Measurements from ENCODE around the gene LPCAT2. TPM values are rescaled to one million over a fixed set of nuclear protein-coding genes. Genes with fewer than 3 reads are reported as not detected.
A peak's percentile ranks its signal among the peaks of the same experiment; 100 is the strongest.

The LPCAT2 gene
- total RNA-seq, 2 donors from 2014 or later, result 3.3 to 9.1 TPM

DNA sequence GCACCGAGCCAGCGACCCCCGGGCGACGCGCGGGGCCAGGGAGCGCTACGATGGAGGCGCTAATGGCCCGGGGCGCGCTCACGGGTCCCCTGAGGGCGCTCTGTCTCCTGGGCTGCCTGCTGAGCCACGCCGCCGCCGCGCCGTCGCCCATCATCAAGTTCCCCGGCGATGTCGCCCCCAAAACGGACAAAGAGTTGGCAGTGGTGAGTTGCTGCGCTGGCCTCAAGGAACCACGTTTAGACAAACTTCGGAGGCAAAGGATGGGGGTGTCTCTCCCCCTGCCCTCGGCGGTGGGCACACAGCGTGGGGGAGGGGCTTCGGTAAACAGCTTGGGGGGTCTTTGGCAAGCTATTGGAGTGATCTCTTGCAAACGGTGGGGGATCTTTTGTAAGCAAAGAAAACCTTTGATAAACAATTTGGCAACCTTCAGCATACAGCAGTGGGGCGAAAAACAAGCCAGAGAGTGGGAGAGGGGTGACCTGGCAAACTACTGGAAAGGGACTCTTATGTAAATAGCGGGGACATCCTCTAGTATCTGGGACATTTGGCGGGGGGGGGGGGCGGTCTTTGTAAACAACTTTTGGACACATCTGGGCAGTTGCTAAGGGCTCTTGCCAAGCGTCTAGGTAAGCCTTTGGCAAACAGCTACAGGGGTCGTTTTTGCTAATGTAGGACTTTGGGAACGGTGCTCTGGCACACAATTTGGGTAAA, 29.3 kb upstream of the LPCAT2 start:
- Histone ChIP-seq H3K4me3 (no peak overlapping the region), H3K9me3 (no peaks in the 10 kb centered on the region), H3K27me3 (peaks cover 0 to 21% of the 10 kb centered on the region in 2 donors), H3K36me3 (replicated peaks in 1 of 2; ENCODE audit: insufficient read depth in 1 of 2, low read depth in 2 of 2) (no peaks in the 10 kb centered on the region), H3K4me1 (peaks cover 22% of the 10 kb centered on the region), H3K27ac (peak overlapping the region in 2 of 4 donors; percentile 0 to 44)
- intact Hi-C loops (cut with DNase I), result no loop called here
- WGBS, 2 donors, result 0 to 3% methylated on average over 19 to 41 of the region's 41 CpGs
- DNase-seq (no peak), ATAC-seq (no peak)
- TF ChIP-seq, protein P1, sequence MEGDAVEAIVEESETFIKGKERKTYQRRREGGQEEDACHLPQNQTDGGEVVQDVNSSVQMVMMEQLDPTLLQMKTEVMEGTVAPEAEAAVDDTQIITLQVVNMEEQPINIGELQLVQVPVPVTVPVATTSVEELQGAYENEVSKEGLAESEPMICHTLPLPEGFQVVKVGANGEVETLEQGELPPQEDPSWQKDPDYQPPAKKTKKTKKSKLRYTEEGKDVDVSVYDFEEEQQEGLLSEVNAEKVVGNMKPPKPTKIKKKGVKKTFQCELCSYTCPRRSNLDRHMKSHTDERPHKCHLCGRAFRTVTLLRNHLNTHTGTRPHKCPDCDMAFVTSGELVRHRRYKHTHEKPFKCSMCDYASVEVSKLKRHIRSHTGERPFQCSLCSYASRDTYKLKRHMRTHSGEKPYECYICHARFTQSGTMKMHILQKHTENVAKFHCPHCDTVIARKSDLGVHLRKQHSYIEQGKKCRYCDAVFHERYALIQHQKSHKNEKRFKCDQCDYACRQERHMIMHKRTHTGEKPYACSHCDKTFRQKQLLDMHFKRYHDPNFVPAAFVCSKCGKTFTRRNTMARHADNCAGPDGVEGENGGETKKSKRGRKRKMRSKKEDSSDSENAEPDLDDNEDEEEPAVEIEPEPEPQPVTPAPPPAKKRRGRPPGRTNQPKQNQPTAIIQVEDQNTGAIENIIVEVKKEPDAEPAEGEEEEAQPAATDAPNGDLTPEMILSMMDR (IDR thresholded peaks at IDR 0.05), result no peak
- TF ChIP-seq POLR2A (IDR thresholded peaks at IDR 0.05), result no peak

DNA sequence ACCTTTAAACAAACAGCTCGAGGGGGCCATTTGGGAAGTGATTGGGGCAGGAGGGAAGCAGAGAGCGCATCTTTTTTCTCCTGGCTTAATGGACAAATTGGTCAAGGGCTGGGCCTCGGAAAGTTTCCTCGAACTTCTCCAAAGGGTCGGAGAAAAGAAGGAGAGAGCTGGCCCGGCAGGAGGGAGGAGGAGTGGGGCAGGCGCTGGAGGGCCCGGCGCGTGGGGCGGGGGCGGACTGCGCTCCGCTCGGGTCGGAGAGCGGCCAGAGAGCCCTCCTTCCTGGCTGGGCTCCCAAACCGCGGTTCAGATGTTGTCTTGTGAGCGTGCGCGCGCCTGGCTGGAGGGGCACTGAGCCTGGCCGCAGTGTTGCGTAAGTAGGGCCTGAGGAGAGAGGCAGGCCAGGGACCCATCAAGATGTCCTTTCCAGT, 28.6 kb upstream of the LPCAT2 start:
- DNase-seq (peak; percentile 43 to 65 (median 58)), ATAC-seq (peak; percentile 64)
- Histone ChIP-seq H3K4me1 (peaks cover 22% of the 10 kb centered on the region), H3K4me3 (no peak overlapping the region), H3K27me3 (peaks cover 0 to 21% of the 10 kb centered on the region in 2 donors), H3K36me3 (replicated peaks in 1 of 2; ENCODE audit: insufficient read depth in 1 of 2, low read depth in 2 of 2) (no peaks in the 10 kb centered on the region), H3K27ac (peak overlapping the region in 1 of 4 donors; percentile 44), H3K9me3 (no peaks in the 10 kb centered on the region)
- intact Hi-C loops (cut with DNase I), result no loop called here
- 1 to 3% methylated on average over 6 to 25 of the region's 25 CpGs for WGBS, 2 donors
- TF ChIP-seq, protein P1 (IDR thresholded peaks at IDR 0.05), result no peak
- TF ChIP-seq POLR2A (IDR thresholded peaks at IDR 0.05), result no peak

DNA sequence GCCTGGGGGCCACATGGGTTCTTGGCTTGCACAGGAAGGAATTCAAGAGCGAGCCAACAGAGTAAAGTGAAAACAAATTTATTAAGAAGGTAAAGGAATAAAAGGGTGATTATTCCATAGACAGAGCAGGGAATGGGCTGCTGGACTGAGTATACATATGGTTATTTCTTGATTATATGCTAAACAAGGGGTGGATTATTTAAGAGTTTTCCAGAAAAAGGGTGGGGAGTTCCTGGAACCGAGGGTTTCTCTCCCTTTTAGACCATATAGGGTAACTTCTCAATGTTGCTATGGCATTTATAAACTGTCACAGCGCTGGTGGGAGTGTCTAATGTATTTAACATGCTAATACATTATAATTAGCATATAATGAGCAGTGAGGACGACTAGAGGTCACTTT, 27.8 kb upstream of the LPCAT2 start:
- intact Hi-C loops (cut with DNase I), result no loop called here
- 50 to 56% methylated on average over 4 of the region's 4 CpGs for WGBS, 2 donors
- Histone ChIP-seq H3K27ac (no peak overlapping the region), H3K27me3 (peaks cover 0 to 21% of the 10 kb centered on the region in 2 donors), H3K4me3 (no peak overlapping the region), H3K4me1 (peaks cover 22% of the 10 kb centered on the region), H3K36me3 (replicated peaks in 1 of 2; ENCODE audit: insufficient read depth in 1 of 2, low read depth in 2 of 2) (no peaks in the 10 kb centered on the region), H3K9me3 (no peaks in the 10 kb centered on the region)
- DNase-seq (no peak), ATAC-seq (no peak)
- TF ChIP-seq, protein P1 (IDR thresholded peaks at IDR 0.05), result no peak
- no peak for TF ChIP-seq POLR2A (IDR thresholded peaks at IDR 0.05)

DNA sequence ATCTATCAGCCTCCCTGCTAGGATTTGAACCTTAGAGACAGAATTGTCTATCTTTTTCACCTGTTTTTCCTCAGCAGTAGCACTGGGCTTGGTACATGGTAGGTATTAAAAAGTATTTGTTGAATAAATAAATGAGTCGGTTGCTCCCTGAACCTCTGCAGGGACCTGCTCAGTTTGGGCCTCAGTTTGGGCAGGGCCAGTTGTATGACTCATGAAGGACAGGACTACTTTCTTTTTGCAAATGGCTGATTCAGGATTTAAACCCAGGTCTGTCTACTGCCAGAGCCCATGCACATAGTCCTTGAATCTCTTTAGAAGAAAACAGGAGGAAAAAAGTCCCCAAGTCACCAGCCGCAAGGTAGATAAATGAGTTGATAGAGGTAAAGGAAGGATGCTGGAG, 26.8 kb upstream of the LPCAT2 start:
- no peak overlapping the region for H3K4me3 ChIP-seq
- TF ChIP-seq, protein P1 (IDR thresholded peaks at IDR 0.05), result no peak
- no peak for TF ChIP-seq POLR2A (IDR thresholded peaks at IDR 0.05)
- peaks cover 22% of the 10 kb centered on the region for H3K4me1 ChIP-seq
- peaks cover 0 to 21% of the 10 kb centered on the region in 2 donors for H3K27me3 ChIP-seq
- no peak overlapping the region for H3K27ac ChIP-seq
- ATAC-seq, result no peak
- no peaks in the 10 kb centered on the region for H3K36me3 ChIP-seq (replicated peaks in 1 of 2; ENCODE audit: insufficient read depth in 1 of 2, low read depth in 2 of 2)
- no peak for DNase-seq
- intact Hi-C loops (cut with DNase I), result no loop called here
- 70 to 76% methylated on average over 2 of the region's 2 CpGs for WGBS, 2 donors
- H3K9me3 ChIP-seq, result no peaks in the 10 kb centered on the region
